ENCODE data around the gene MAP2K3. TPM values are rescaled to one million over a fixed set of nuclear protein-coding genes. Genes with fewer than 3 reads are reported as not detected.

MAP2K3 gene
- polyA plus RNA-seq, 1 donor (not counting 4 experiments of a cell fraction or from before 2014, with no cell fraction given): 22.4 TPM

DNA sequence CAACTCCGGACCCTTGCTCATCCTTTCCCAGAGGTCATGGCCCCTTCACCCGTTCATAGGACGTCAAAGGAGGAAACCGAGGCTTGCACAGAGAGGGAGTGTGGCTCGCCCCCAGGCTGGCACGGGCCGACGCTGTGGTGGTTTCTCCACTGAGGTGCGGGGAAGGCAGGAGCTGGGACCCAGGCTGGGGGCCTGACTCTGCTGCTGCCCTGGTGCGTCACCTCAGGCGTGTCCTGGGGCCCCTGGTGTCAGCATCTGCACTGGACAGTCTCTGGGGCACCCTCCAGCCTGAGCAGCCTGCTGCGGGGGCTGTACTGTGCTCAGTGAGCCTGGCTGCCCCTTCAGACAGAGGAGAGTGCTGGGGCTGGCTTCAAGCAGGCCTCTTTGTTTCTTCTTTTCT lies 7.4 kb downstream of the MAP2K3 start:
- peaks cover 37% of the 10 kb centered on the region for H3K4me1 ChIP-seq (ENCODE audit: control insufficient read depth, extremely low read depth, insufficient read depth, low read length)
- no peak overlapping the region for H3K4me3 ChIP-seq (ENCODE audit: control insufficient read depth in 2 of 3, extremely low read depth in 1 of 3, insufficient read depth in 2 of 3, low read depth in 1 of 3, low read length in 3 of 3)
- H3K4me2 ChIP-seq (ENCODE audit: control insufficient read depth, extremely low read depth, insufficient read depth, low read depth, low read length): no peak overlapping the region
- no peak for DNase-seq (ENCODE audit: low read depth, low spot score)
- H3K9ac ChIP-seq (ENCODE audit: control insufficient read depth, extremely low read depth, insufficient read depth, low read length): no peak overlapping the region
- TF ChIP-seq, protein P1, sequence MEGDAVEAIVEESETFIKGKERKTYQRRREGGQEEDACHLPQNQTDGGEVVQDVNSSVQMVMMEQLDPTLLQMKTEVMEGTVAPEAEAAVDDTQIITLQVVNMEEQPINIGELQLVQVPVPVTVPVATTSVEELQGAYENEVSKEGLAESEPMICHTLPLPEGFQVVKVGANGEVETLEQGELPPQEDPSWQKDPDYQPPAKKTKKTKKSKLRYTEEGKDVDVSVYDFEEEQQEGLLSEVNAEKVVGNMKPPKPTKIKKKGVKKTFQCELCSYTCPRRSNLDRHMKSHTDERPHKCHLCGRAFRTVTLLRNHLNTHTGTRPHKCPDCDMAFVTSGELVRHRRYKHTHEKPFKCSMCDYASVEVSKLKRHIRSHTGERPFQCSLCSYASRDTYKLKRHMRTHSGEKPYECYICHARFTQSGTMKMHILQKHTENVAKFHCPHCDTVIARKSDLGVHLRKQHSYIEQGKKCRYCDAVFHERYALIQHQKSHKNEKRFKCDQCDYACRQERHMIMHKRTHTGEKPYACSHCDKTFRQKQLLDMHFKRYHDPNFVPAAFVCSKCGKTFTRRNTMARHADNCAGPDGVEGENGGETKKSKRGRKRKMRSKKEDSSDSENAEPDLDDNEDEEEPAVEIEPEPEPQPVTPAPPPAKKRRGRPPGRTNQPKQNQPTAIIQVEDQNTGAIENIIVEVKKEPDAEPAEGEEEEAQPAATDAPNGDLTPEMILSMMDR (optimal IDR thresholded peaks at IDR 0.05 in 1 of 3, IDR thresholded peaks at IDR 0.05 in 1 of 3, conservative IDR thresholded peaks at IDR 0.05 in 1 of 3; ENCODE audit: extremely low read depth in 1 of 3, insufficient read depth in 2 of 3, low read length in 3 of 3): no peak
- no peak for TF ChIP-seq EZH2 (IDR thresholded peaks at IDR 0.05; ENCODE audit: low read length)
- H4K20me1 ChIP-seq (ENCODE audit: control insufficient read depth, extremely low read depth, insufficient read depth, low read length): peaks cover 13% of the 10 kb centered on the region
- H3K36me3 ChIP-seq (ENCODE audit: control insufficient read depth in 2 of 2, extremely low read depth in 1 of 2, insufficient read depth in 2 of 2, low read length in 2 of 2): peaks cover 12 to 18% of the 10 kb centered on the region in 2 experiments
- dilution Hi-C loops (cut with MboI; ENCODE audit: extremely low pct_ligation_motif_present, low sequenced_read_pairs): no loop called here
- peaks cover 96% of the 10 kb centered on the region for H3K79me2 ChIP-seq (ENCODE audit: control insufficient read depth, insufficient read depth, low read length)
- FAIRE-seq: no peak
- H3K27me3 ChIP-seq (ENCODE audit: control insufficient read depth, extremely low read depth, insufficient read depth, low read length): no peaks in the 10 kb centered on the region
- no peak overlapping the region for H3K27ac ChIP-seq (ENCODE audit: control insufficient read depth, insufficient read depth, low read length)
- peaks cover 7% of the 10 kb centered on the region for H3K9me1 ChIP-seq (ENCODE audit: control insufficient read depth, extremely low read depth, insufficient read depth, low read length)
- peaks cover 3% of the 10 kb centered on the region for H3K9me3 ChIP-seq (ENCODE audit: control insufficient read depth, low read depth, low read length)
- no peak overlapping the region for H2AFZ ChIP-seq (ENCODE audit: control insufficient read depth, low read length)

DNA sequence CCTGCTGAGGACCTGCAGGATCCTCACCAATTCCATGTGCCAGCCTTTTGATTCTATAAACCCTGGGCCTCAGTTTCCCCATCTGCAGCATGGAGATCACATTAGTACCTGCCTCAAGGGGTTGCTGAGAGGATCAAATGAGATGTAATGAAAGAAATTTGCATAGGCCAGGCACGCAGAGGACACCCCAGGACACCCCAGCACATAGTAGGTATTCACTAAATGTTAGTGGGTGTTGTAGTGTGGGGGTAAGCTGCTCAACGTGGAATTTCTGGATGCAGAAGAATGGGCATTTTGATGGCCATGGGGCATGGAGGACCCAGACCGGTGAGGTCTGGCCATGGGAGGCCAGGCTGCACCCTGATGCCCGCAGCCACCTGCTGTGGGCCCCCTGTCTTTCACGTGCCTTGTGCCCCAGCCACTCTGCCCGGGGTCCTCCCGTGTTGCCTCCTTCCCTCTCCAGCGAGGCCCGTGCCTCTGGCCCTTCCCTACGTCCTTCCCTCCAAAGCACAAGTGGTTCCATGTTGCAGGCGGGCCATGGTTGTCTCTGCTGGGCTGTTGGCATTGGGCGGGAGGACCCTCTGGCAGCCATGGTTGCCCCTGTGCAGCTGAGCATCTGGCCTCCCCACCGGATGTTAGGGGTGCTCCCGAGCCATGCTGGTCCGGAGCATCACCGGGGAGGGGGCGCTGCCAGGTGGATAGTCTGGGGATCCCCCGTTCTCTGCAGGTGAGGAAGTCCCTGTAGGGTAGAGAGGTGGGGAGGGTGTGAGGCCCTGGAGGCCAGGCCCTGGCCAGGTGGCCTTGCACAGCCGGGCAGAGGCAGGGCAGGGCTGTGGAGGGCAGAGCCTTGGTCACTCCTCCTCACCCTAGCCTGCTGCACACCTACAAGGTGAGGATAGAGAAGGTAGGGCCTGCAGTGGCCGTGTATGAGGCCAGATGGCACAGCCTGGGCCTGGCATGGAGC lies 8.6 kb downstream of the MAP2K3 start:
- Histone ChIP-seq H3K79me2 (ENCODE audit: control insufficient read depth, insufficient read depth, low read length) (peaks cover 95% of the 10 kb centered on the region), H2AFZ (ENCODE audit: control insufficient read depth, low read length) (no peak overlapping the region), H3K9ac (ENCODE audit: control insufficient read depth, extremely low read depth, insufficient read depth, low read length) (no peak overlapping the region), H3K4me3 (ENCODE audit: control insufficient read depth in 2 of 3, extremely low read depth in 1 of 3, insufficient read depth in 2 of 3, low read depth in 1 of 3, low read length in 3 of 3) (no peak overlapping the region), H3K27me3 (ENCODE audit: control insufficient read depth, extremely low read depth, insufficient read depth, low read length) (no peaks in the 10 kb centered on the region), H3K9me1 (ENCODE audit: control insufficient read depth, extremely low read depth, insufficient read depth, low read length) (peaks cover 7% of the 10 kb centered on the region), H3K36me3 (ENCODE audit: control insufficient read depth in 2 of 2, extremely low read depth in 1 of 2, insufficient read depth in 2 of 2, low read length in 2 of 2) (peaks cover 12 to 20% of the 10 kb centered on the region in 2 experiments), H3K4me1 (ENCODE audit: control insufficient read depth, extremely low read depth, insufficient read depth, low read length) (peaks cover 24% of the 10 kb centered on the region), H4K20me1 (ENCODE audit: control insufficient read depth, extremely low read depth, insufficient read depth, low read length) (peaks cover 14% of the 10 kb centered on the region), H3K9me3 (ENCODE audit: control insufficient read depth, low read depth, low read length) (peaks cover 3% of the 10 kb centered on the region), H3K27ac (ENCODE audit: control insufficient read depth, insufficient read depth, low read length) (no peak overlapping the region), H3K4me2 (ENCODE audit: control insufficient read depth, extremely low read depth, insufficient read depth, low read depth, low read length) (no peak overlapping the region)
- no peak for DNase-seq (ENCODE audit: low read depth, low spot score)
- no peak for FAIRE-seq
- TF ChIP-seq, protein P1 (optimal IDR thresholded peaks at IDR 0.05 in 1 of 3, IDR thresholded peaks at IDR 0.05 in 1 of 3, conservative IDR thresholded peaks at IDR 0.05 in 1 of 3; ENCODE audit: extremely low read depth in 1 of 3, insufficient read depth in 2 of 3, low read length in 3 of 3): no peak
- dilution Hi-C loops (cut with MboI; ENCODE audit: extremely low pct_ligation_motif_present, low sequenced_read_pairs): no loop called here
